Epithelial cell of esophagus (primary cell): Measurements from ENCODE around the gene NCR2.

ENCODE experiments used
- DNase-seq: peaks from one replicate; pipeline ENCODE4 v3.0.0; 2010; ENCODE audit warnings: low read depth
- H3K4me3 ChIP-seq: 2 replicates; pipeline ENCODE4 v1.5.1; 2011; ENCODE audit warnings: mild to moderate bottlenecking, low read length, control low read depth
- CTCF ChIP-seq: IDR thresholded peaks from 2 replicates; pipeline ENCODE4 v1.5.1; 2011; ENCODE audit warnings: low read depth, mild to moderate bottlenecking, low read length, control low read depth, inconsistent platforms; ENCODE audit not compliant: insufficient read depth; ENCODE audit errors: missing control alignments

Gene NCR2

GRCh38 chr6:41337709-41338108 is 2.3 kb downstream of the NCR2 start:
- H3K4me3 ChIP-seq: no peak overlapping the region
- no peak for TF ChIP-seq CTCF
- DNase-seq: no peak

GRCh38 chr6:41338659-41339058 is 3.3 kb downstream of the NCR2 start:
- H3K4me3 ChIP-seq: no peak overlapping the region
- DNase-seq: no peak
- TF ChIP-seq CTCF: no peak

DNA sequence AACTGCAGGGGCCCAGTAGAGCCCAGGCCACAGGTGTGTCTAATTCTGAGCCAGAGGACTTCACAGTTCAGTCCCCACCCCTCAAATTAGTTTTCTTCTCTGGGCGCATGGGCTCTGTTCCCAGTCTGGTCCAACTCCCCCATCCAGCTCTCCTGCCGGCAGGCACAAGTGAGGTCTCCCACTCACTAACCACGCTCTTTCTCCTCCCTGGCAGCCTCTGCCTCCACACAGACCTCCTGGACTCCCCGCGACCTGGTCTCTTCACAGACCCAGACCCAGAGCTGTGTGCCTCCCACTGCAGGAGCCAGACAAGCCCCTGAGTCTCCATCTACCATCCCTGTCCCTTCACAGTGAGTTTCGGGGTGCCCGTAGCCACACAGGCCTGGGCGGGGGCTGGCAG is 6.2 kb downstream of the NCR2 start:
- no peak overlapping the region for H3K4me3 ChIP-seq
- TF ChIP-seq CTCF: no peak
- no peak for DNase-seq

- no peak overlapping the region for H3K4me3 ChIP-seq
- no peak for TF ChIP-seq CTCF
- no peak for DNase-seq
Measured at GRCh38 chr6:41342241-41342640, 6.8 kb downstream of the NCR2 start.

- no peak overlapping the region for H3K4me3 ChIP-seq
- no peak for DNase-seq
- TF ChIP-seq CTCF: no peak
Measured at GRCh38 chr6:41343641-41344187, 8.3 kb downstream of the NCR2 start.

GRCh38 chr6:41344876-41345275 is 9.5 kb downstream of the NCR2 start:
- no peak for TF ChIP-seq CTCF
- DNase-seq: no peak
- no peak overlapping the region for H3K4me3 ChIP-seq

DNA sequence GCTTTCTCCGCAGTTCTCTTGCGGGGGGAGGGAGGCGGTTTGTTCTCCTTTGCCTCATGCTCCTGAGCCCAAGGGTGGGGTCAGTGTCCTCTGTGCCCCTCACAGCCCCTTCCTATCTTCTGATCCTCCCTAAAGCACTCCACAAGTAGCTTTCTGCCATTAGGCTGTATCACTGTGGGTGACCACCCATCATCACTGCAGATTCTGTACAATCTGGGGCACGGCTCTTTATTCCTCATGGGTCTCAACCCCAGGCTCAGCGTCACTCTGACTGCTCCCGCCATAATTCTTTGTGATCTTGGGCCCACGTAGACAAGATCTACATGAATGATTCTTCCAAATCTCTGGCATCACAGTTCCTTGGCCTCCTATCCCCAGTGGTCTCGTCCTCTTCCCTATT is 10.5 kb downstream of the NCR2 start:
- DNase-seq: no peak
- H3K4me3 ChIP-seq: no peak overlapping the region
- no peak for TF ChIP-seq CTCF
